HepG2 (cell line): ENCODE results near the gene RAPH1. TPM values are rescaled to one million over a fixed set of nuclear protein-coding genes. Genes with fewer than 3 reads are reported as not detected.

ENCODE experiments used
- HINFP ChIP-seq: sonication (generic); formaldehyde crosslinking; IDR thresholded peaks from 2 replicates; pipeline ENCODE4 v1.4.0; 2020; ENCODE audit warnings: low read depth, mild to moderate bottlenecking, missing genetic modification reagents
- MAFF ChIP-seq: IDR thresholded peaks from 2 replicates; pipeline ENCODE4 v1.6.1; 2011; ENCODE audit warnings: low read depth, low read length, improper control_type of control experiment
- TERF1 ChIP-seq: sonication (generic); formaldehyde crosslinking; IDR thresholded peaks from 2 replicates; pipeline ENCODE4 v1.8.0; 2022; ENCODE audit warnings: mild to moderate bottlenecking, missing genetic modification reagents, moderate library complexity
- USF2 ChIP-seq, 2 experiments: sonication (generic) in 1 of 2; formaldehyde crosslinking in 1 of 2; IDR thresholded peaks; 2 replicates each; pipeline versions ENCODE4 v1.5.1 to v1.6.1; 2011 to 2020; ENCODE audit warnings: borderline replicate concordance in 1 of 2, low read depth in 1 of 2, low read length in 1 of 2, mild to moderate bottlenecking in 1 of 2, missing genetic modification reagents in 1 of 2, moderate library complexity in 1 of 2
- ZNF839 ChIP-seq: sonication (generic); formaldehyde crosslinking; IDR thresholded peaks from 2 replicates; pipeline ENCODE4 v1.4.0; 2020; ENCODE audit warnings: missing genetic modification reagents, mild to moderate bottlenecking, borderline replicate concordance
- ZNF891 ChIP-seq: sonication (generic); formaldehyde crosslinking; IDR thresholded peaks from 2 replicates; pipeline ENCODE4 v1.5.0; 2020; ENCODE audit warnings: mild to moderate bottlenecking, missing genetic modification reagents
- polyA plus RNA-seq, 8 experiments: library from polyadenylated mRNA; depleted of rRNA in 3 of 8; stranded (reverse) in 7 of 8; unstranded in 1 of 8; fragments of >200 nt; fragmentation: Illumina TruSeq in 4 of 8; extraction: Trizol in 4 of 8; gene quantifications; 2 replicates each; pipeline versions ENCODE4 v1.2.1 to v1.2.3, GENCODE V29; 2011 to 2016; ENCODE audit warnings: low read depth in 4 of 8, missing spikeins in 1 of 8, mixed read lengths in 1 of 8; ENCODE audit not compliant: insufficient read depth in 1 of 8
- total RNA-seq, 5 experiments: library from RNA; depleted of rRNA; stranded (reverse); fragments of >200 nt; fragmentation: Illumina TruSeq; extraction: Trizol; gene quantifications; 2 replicates each; pipeline ENCODE4 v1.2.3, GENCODE V29; 2016; ENCODE audit warnings: low read depth in 1 of 5
- TF ChIP-seq, protein P1 (sequence below): IDR thresholded peaks from 2 replicates; pipeline ENCODE4 v1.6.1; 2016; ENCODE audit warnings: mild to moderate bottlenecking

The RAPH1 gene
- total and polyA plus RNA-seq, 2 of the 13 experiments (the other 11 are each of a cell fraction or from before 2014, with no cell fraction given): 5.3 to 6.7 TPM

GRCh38 chr2:203366639-203367466 lies 168.2 kb downstream of the RAPH1 start (continued):
- TF ChIP-seq USF2 (IDR thresholded peaks at IDR 0.05; ENCODE audit: low read depth, low read length) (no peak), USF2 (CRISPR knock-in tag; IDR thresholded peaks at IDR 0.05; ENCODE audit: borderline replicate concordance) (no peak), TERF1 (CRISPR knock-in tag) (no peak), HINFP (no peak), MAFF (peak; percentile 39; the same call in 1 of the 2 replicates), ZNF839 (CRISPR knock-in tag) (no peak), ZNF891 (no peak)
- TF ChIP-seq, protein P1, sequence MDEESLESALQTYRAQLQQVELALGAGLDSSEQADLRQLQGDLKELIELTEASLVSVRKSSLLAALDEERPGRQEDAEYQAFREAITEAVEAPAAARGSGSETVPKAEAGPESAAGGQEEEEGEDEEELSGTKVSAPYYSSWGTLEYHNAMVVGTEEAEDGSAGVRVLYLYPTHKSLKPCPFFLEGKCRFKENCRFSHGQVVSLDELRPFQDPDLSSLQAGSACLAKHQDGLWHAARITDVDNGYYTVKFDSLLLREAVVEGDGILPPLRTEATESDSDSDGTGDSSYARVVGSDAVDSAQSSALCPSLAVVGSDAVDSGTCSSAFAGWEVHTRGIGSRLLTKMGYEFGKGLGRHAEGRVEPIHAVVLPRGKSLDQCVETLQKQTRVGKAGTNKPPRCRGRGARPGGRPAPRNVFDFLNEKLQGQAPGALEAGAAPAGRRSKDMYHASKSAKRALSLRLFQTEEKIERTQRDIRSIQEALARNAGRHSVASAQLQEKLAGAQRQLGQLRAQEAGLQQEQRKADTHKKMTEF (CRISPR knock-in tag): no peak
